ENCODE data around the gene ABCG1.

The ABCG1 gene

DNA sequence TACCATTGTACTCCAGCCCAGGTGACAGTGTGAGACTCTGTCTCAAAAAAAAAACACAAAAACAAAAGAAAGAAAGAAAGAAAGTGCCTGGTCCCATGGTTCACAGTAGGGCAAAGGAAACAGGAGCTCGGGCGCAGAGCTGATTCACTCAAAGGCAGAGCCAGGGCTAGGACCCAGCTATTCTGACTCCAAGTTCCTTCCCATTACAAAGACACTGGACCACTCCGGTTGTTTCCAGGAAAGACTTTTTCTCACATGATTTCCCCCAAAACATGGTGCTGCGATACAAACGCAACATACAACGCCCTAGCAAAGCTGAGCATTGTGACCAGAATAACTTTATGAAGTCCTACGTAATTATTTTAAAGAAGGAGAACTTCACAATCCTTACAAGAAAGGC, 10.7 kb downstream of the ABCG1 start:
- peaks cover 28% of the 10 kb centered on the region for H3K4me1 ChIP-seq (ENCODE audit: insufficient read depth, poor library complexity, severe bottlenecking)
- H3K9me3 ChIP-seq (ENCODE audit: severe bottlenecking): no peaks in the 10 kb centered on the region
- TF ChIP-seq, protein P1, sequence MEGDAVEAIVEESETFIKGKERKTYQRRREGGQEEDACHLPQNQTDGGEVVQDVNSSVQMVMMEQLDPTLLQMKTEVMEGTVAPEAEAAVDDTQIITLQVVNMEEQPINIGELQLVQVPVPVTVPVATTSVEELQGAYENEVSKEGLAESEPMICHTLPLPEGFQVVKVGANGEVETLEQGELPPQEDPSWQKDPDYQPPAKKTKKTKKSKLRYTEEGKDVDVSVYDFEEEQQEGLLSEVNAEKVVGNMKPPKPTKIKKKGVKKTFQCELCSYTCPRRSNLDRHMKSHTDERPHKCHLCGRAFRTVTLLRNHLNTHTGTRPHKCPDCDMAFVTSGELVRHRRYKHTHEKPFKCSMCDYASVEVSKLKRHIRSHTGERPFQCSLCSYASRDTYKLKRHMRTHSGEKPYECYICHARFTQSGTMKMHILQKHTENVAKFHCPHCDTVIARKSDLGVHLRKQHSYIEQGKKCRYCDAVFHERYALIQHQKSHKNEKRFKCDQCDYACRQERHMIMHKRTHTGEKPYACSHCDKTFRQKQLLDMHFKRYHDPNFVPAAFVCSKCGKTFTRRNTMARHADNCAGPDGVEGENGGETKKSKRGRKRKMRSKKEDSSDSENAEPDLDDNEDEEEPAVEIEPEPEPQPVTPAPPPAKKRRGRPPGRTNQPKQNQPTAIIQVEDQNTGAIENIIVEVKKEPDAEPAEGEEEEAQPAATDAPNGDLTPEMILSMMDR (IDR thresholded peaks at IDR 0.05; ENCODE audit: poor library complexity, severe bottlenecking): no peak
- no peaks in the 10 kb centered on the region; the same call in 1 of the 2 replicates for H3K36me3 ChIP-seq (ENCODE audit: low read depth)
- no peak for ATAC-seq (ENCODE audit: low read depth)
- no peak overlapping the region for H3K4me3 ChIP-seq (ENCODE audit: severe bottlenecking)
- no peak for DNase-seq (ENCODE audit: low spot score)
- no peak overlapping the region for H3K27ac ChIP-seq (ENCODE audit: poor library complexity, severe bottlenecking)
- no peaks in the 10 kb centered on the region for H3K27me3 ChIP-seq (ENCODE audit: insufficient read depth, poor library complexity, severe bottlenecking)

DNA sequence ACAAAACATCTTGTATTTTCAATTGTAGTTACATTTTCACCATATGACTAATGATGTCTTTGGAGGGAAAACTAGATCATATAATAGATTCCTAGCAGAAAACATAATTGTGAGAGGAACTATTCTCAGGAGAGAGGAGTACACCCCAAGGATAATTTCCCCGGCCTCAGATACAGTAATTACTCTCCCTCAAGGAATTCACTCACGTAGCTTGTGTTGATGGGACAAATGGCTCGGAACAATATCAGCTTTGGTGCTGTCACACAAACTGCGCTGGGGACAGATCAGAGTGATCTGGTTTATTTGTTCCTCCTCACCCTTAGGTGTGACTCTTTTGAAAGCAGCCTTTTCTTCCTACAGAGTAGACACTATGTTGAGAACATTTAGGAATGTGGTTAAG, 11.2 kb downstream of the ABCG1 start:
- ATAC-seq (ENCODE audit: low read depth) (no peak), DNase-seq (ENCODE audit: low spot score) (no peak)
- H3K9me3 ChIP-seq (ENCODE audit: severe bottlenecking): no peaks in the 10 kb centered on the region
- H3K4me3 ChIP-seq (ENCODE audit: severe bottlenecking): no peak overlapping the region
- H3K27me3 ChIP-seq (ENCODE audit: insufficient read depth, poor library complexity, severe bottlenecking): no peaks in the 10 kb centered on the region
- TF ChIP-seq, protein P1 (IDR thresholded peaks at IDR 0.05; ENCODE audit: poor library complexity, severe bottlenecking): no peak
- no peaks in the 10 kb centered on the region; the same call in 1 of the 2 replicates for H3K36me3 ChIP-seq (ENCODE audit: low read depth)
- no peak overlapping the region for H3K27ac ChIP-seq (ENCODE audit: poor library complexity, severe bottlenecking)
- H3K4me1 ChIP-seq (ENCODE audit: insufficient read depth, poor library complexity, severe bottlenecking): peaks cover 28% of the 10 kb centered on the region

DNA sequence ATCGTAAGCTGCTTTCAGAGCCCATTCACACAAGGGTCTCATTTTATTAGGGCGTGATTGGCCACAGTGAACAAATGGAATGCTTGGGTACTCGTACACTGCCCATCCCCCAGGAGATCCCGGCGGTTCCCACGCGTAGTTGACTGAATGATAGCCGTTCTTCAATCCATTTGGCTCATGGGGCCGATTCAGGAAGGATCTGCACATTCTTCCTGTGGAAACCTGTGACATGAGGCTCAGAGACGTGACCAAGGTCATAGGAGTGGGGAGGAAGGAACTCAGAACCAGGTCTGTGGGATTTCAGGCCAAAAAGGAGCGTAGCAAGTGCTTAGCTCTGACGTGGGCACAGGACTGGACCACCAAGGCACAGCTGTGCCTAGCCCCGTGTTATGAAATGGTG, 11.7 kb downstream of the ABCG1 start:
- Histone ChIP-seq H3K9me3 (ENCODE audit: severe bottlenecking) (no peaks in the 10 kb centered on the region), H3K27me3 (ENCODE audit: insufficient read depth, poor library complexity, severe bottlenecking) (no peaks in the 10 kb centered on the region), H3K4me1 (ENCODE audit: insufficient read depth, poor library complexity, severe bottlenecking) (peaks cover 28% of the 10 kb centered on the region), H3K4me3 (ENCODE audit: severe bottlenecking) (no peak overlapping the region), H3K27ac (ENCODE audit: poor library complexity, severe bottlenecking) (no peak overlapping the region), H3K36me3 (ENCODE audit: low read depth) (no peaks in the 10 kb centered on the region; the same call in 1 of the 2 replicates)
- ATAC-seq (ENCODE audit: low read depth): no peak
- no peak for DNase-seq (ENCODE audit: low spot score)
- TF ChIP-seq, protein P1 (IDR thresholded peaks at IDR 0.05; ENCODE audit: poor library complexity, severe bottlenecking): no peak

DNA sequence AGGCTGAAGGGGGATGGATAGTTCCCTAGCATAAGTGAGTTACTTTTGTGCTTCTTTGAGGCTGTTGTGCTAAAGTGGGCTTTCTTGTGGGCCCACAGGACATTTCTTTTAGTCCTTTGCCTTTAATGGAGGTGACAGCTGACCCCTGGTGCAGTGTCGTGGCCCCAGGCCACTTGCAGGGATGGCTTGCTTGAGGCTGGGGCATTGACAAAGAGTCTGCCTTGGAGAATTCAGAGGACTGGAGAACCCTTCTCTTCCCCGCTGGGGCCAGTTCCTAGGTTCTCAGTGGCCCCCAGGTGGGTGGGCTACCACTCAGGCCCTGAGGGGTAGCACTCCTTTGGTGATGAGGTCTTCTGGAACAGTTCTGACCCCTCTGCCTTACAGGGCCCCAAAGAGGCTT, 12.8 kb downstream of the ABCG1 start:
- H3K36me3 ChIP-seq (ENCODE audit: low read depth): no peaks in the 10 kb centered on the region
- TF ChIP-seq, protein P1 (IDR thresholded peaks at IDR 0.05; ENCODE audit: poor library complexity, severe bottlenecking): no peak
- H3K27me3 ChIP-seq (ENCODE audit: insufficient read depth, poor library complexity, severe bottlenecking): no peaks in the 10 kb centered on the region

DNA sequence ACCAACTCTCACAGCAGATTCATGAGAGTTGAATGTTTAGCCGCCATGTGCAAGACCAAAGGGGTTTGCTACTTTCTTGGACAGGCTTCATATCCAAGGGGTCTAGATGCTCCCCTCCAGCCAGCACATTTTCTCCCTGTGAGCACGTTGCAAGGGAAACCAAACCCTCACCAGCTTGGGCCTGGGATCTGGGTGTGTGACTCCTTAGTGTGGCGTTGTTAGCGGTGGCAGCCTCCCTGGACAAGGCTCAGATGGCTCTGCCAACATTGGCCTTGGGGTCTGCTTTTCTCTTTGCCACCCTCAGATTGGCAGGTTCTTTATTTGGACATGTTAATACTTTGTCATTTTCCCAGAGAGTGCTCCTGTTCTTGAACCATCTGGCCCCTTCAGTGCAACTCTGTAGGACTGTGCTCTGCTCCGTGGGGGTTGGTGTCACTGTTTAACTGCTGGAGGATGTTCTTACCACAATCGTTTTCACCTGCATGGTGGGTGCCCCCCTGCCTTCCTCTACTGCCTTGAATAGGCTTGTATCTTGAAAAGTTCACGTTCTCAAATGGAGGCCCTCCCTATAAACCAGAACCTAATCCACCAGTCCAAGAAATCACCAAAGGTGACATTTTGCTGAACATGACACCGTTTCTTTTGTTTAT, 13.4 kb downstream of the ABCG1 start:
- H3K36me3 ChIP-seq (ENCODE audit: low read depth): no peaks in the 10 kb centered on the region
- TF ChIP-seq, protein P1 (IDR thresholded peaks at IDR 0.05; ENCODE audit: poor library complexity, severe bottlenecking): no peak
- H3K27ac ChIP-seq (ENCODE audit: poor library complexity, severe bottlenecking): no peak overlapping the region
- H3K4me3 ChIP-seq (ENCODE audit: severe bottlenecking): no peak overlapping the region
- H3K27me3 ChIP-seq (ENCODE audit: insufficient read depth, poor library complexity, severe bottlenecking): no peaks in the 10 kb centered on the region
- H3K4me1 ChIP-seq (ENCODE audit: insufficient read depth, poor library complexity, severe bottlenecking): peaks cover 28% of the 10 kb centered on the region
- ATAC-seq (ENCODE audit: low read depth) (no peak), DNase-seq (ENCODE audit: low spot score) (no peak)
- no peaks in the 10 kb centered on the region for H3K9me3 ChIP-seq (ENCODE audit: severe bottlenecking)

More for the DNA sequence above, 12.8 kb downstream of the ABCG1 start:
- no peaks in the 10 kb centered on the region for H3K9me3 ChIP-seq (ENCODE audit: severe bottlenecking)
- H3K27ac ChIP-seq (ENCODE audit: poor library complexity, severe bottlenecking): no peak overlapping the region
- no peak overlapping the region for H3K4me3 ChIP-seq (ENCODE audit: severe bottlenecking)
- DNase-seq (ENCODE audit: low spot score) (no peak), ATAC-seq (ENCODE audit: low read depth) (no peak)
- H3K4me1 ChIP-seq (ENCODE audit: insufficient read depth, poor library complexity, severe bottlenecking): peaks cover 28% of the 10 kb centered on the region
